22Rv1 (cell line): ENCODE measurements around the gene PCED1B.

Source experiments
- H3K27ac ChIP-seq: fragments of 450-650 bp; 2 replicates; pipeline ENCODE4 v1.5.1; 2017
- CTCF ChIP-seq: fragments of 450-650 bp; IDR thresholded peaks from 2 replicates; pipeline ENCODE4 v1.5.1; 2017; ENCODE audit warnings: mild to moderate bottlenecking
- ZFX ChIP-seq: fragments of 450-650 bp; IDR thresholded peaks from 2 replicates; pipeline ENCODE4 v1.6.1; 2017; ENCODE audit warnings: antibody characterized with exemption, borderline replicate concordance

The PCED1B gene

GRCh38 chr12:47126246-47126645, 46.8 kb downstream of the PCED1B start:
- no peak overlapping the region for H3K27ac ChIP-seq
- TF ChIP-seq ZFX (no peak), CTCF (no peak)

DNA sequence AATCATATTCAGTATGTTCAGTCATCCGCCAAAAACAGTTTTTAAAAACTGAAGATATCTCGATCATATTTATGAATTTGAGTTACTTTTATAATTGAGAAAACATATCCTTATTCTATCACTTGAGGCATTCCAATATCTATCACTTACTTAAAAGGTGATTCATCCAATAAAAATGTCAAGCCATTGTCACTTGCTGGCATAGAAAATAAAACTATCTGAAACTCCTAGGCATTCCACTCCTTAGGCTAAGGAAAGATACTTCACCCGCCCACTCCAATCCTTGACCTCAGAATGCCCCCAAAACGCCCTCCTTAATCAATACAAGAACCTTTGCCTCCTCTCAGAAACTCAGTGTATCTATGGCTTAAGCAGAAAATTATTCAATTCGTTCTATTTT, 51.6 kb downstream of the PCED1B start:
- no peak for TF ChIP-seq CTCF
- TF ChIP-seq ZFX: no peak

GRCh38 chr12:47134005-47134404, 54.6 kb downstream of the PCED1B start:
- TF ChIP-seq CTCF (no peak), ZFX (no peak)
- H3K27ac ChIP-seq: no peak overlapping the region

More for the DNA sequence above, 51.6 kb downstream of the PCED1B start:
- no peak overlapping the region for H3K27ac ChIP-seq

DNA sequence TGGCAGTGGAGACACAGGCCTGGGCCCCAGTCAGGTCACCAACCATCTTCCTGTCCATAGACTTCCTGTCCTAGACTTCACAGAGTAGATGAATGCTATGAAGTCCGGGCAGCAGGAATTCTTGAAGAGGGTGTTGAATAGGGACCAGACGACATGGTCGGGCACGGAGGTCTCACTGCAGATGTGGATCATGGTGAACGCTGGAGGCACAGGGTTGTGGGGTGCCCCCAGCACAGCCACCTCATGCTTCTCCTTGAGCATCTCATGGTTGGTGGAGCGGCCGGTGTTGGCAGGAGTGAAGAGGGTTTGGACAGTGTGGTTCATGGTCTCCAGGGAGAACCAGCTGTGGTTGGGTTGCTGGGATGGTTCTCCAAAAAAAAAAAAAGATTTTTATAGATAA, 56.2 kb downstream of the PCED1B start:
- TF ChIP-seq CTCF (no peak), ZFX (no peak)
- no peak overlapping the region for H3K27ac ChIP-seq

GRCh38 chr12:47139000-47139681, 59.7 kb downstream of the PCED1B start:
- TF ChIP-seq CTCF (no peak), ZFX (no peak)
- no peak overlapping the region for H3K27ac ChIP-seq

DNA sequence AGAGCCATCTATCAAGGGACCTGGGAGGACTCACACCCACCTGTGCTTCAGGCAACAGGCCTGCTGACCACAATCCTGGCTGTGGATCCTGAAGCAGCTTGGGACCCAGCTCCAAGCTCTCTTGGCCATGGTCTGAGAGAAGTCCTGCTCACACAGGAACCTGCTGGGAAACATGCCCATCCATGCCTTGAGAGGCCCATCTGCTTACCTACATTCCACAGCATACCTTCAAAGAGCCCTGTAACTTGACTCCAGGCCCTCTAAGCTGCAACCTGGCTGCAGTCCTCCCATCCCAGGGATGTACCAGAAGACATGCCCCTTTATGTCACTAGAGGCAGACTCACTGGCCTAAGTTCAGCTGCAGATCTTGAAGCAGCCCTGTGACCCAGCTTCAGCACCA, 62.0 kb downstream of the PCED1B start:
- H3K27ac ChIP-seq: no peak overlapping the region
- no peak for TF ChIP-seq ZFX
- no peak for TF ChIP-seq CTCF

- TF ChIP-seq ZFX (no peak), CTCF (no peak)
- H3K27ac ChIP-seq: no peak overlapping the region
Observed at GRCh38 chr12:47144769-47145168, 65.3 kb downstream of the PCED1B start.
